Smooth muscle cell (in vitro differentiated cells): ENCODE results near the gene TECPR2. TPM values are rescaled to one million over a fixed set of nuclear protein-coding genes. Genes with fewer than 3 reads are reported as not detected.

Experiments
- DNase-seq: peaks from one replicate; lab custom pipeline; 2025; ENCODE audit not compliant: unreplicated experiment; lab: John Stamatoyannopoulos, UW
- H2AFZ ChIP-seq: fragments of 200-600 bp; sonication (generic); 2 replicates; pipeline ENCODE4 v1.6.0; 2016; ENCODE audit warnings: antibody characterized with exemption, low read depth, mild to moderate bottlenecking
- H3F3A ChIP-seq: fragments of 200-600 bp; sonication (generic); 2 replicates; pipeline ENCODE4 v1.6.0; 2017; ENCODE audit warnings: antibody characterized with exemption, low read depth
- H3K27ac ChIP-seq: fragments of 200-600 bp; sonication (generic); 2 replicates; pipeline ENCODE4 v1.5.1; 2016; ENCODE audit warnings: low read depth, mild to moderate bottlenecking
- H3K27me3 ChIP-seq: fragments of 200-600 bp; sonication (generic); 2 replicates; pipeline ENCODE4 v1.6.1; 2016; ENCODE audit warnings: low read depth, mild to moderate bottlenecking
- H3K36me3 ChIP-seq: fragments of 200-600 bp; sonication (generic); 2 replicates; pipeline ENCODE4 v1.5.1; 2016; ENCODE audit warnings: low read depth
- H3K4me1 ChIP-seq: fragments of 200-600 bp; sonication (generic); 2 replicates; pipeline ENCODE4 v1.5.1; 2016; ENCODE audit warnings: low read depth
- H3K4me2 ChIP-seq: fragments of 200-600 bp; sonication (generic); 2 replicates; pipeline ENCODE4 v1.6.0; 2016; ENCODE audit warnings: mild to moderate bottlenecking
- H3K4me3 ChIP-seq: fragments of 200-600 bp; sonication (generic); 2 replicates; pipeline ENCODE4 v1.5.1; 2016; ENCODE audit warnings: mild to moderate bottlenecking
- H3K79me2 ChIP-seq: fragments of 200-600 bp; sonication (generic); 2 replicates; pipeline ENCODE4 v1.6.0; 2016; ENCODE audit warnings: low read depth, mild to moderate bottlenecking
- H3K9ac ChIP-seq: fragments of 200-600 bp; sonication (generic); 2 replicates; pipeline ENCODE4 v1.6.0; 2016; ENCODE audit warnings: low read depth
- H3K9me3 ChIP-seq: fragments of 200-600 bp; sonication (generic); replicated peaks from 2 replicates; pipeline ENCODE4 v1.5.1; 2016; ENCODE audit warnings: low read depth
- H4K20me1 ChIP-seq: fragments of 200-600 bp; sonication (generic); 2 replicates; pipeline ENCODE4 v1.6.0; 2016; ENCODE audit warnings: low read depth
- CTCF ChIP-seq: fragments of 200-600 bp; sonication (generic); IDR thresholded peaks from 2 replicates; pipeline ENCODE4 v1.5.1; 2017; ENCODE audit warnings: borderline replicate concordance, mild to moderate bottlenecking, antibody characterized with exemption; ENCODE audit not compliant: insufficient read depth, poor library complexity, severe bottlenecking
- WGBS: methylation state at CpG from one replicate; pipeline ENCODE4 v1.1.7; 2016; ENCODE audit warnings: low lambda C conversion rate; 5-methylcytosine and 5-hydroxymethylcytosine counted together
- polyA plus RNA-seq: library from polyadenylated mRNA; unstranded; fragments of >200 nt; fragmentation: Nextera tagmentation; extraction: Ambion mirVana; gene quantifications from 2 replicates; pipeline ENCODE4 v1.2.1, GENCODE V29; 2016
- total RNA-seq: library from RNA; depleted of rRNA; stranded (reverse); fragments of >200 nt; gene quantifications from 2 replicates; pipeline ENCODE4 v1.2.3, GENCODE V29; 2014

TECPR2 gene
- total and polyA plus RNA-seq, 2 experiments from 2014 or later: 11.0 to 12.2 TPM

GRCh38 chr14:102427642-102428041 lies 64.9 kb downstream of the TECPR2 start:
- Histone ChIP-seq H3K27me3 (no peaks in the 10 kb centered on the region), H3K4me3 (no peak overlapping the region), H3K36me3 (peaks cover 4% of the 10 kb centered on the region), H3F3A (no peaks in the 10 kb centered on the region), H3K9ac (no peak overlapping the region), H3K9me3 (no peaks in the 10 kb centered on the region), H3K79me2 (no peaks in the 10 kb centered on the region), H3K4me1 (no peaks in the 10 kb centered on the region), H4K20me1 (no peaks in the 10 kb centered on the region), H3K27ac (no peak overlapping the region), H3K4me2 (no peak overlapping the region), H2AFZ (no peak overlapping the region)
- DNase-seq: no peak
- TF ChIP-seq CTCF: no peak
- 98% methylated on average over 12 of the region's 12 CpGs for WGBS

DNA sequence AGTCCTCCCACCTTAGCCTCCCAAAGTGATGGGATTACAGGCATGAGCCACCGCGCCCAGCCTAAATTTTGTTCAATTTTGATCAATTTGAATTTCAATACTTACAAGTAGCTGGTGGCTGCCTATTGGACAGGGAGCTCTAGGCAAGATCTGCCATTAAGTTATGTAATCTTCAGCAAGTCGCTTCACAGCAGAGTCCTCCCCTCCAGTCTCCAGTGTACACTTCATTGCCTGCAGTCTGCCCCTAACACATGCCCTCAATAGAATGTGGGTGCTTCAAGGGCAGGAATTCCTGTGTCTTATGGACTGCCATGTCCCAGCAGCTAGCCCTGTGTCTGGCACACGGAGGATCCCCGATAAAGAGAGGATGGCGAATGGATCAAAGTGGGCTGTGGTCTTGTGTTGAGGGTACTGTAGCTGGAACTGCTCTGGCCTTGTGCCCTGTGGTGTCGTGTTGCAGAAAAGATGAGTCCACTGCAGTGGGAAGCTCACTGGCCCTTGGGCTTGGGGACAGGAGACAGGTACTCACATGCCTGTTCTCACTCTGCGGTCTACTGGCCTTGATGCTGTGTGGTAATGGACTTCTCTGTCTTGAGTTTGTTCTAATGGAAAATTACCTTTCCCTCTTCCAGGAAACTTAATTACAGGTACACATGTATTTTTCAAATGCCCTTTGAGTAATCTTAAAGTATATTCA lies 67.6 kb downstream of the TECPR2 start:
- no peak for TF ChIP-seq CTCF

GRCh38 chr14:102431751-102432150 lies 69.0 kb downstream of the TECPR2 start:
- no peaks in the 10 kb centered on the region for H3K4me1 ChIP-seq
- no peaks in the 10 kb centered on the region for H3K79me2 ChIP-seq
- 97% methylated on average over 12 of the region's 12 CpGs for WGBS
- no peak for DNase-seq
- no peak overlapping the region for H3K27ac ChIP-seq
- no peak overlapping the region for H2AFZ ChIP-seq
- H3K27me3 ChIP-seq: no peaks in the 10 kb centered on the region
- TF ChIP-seq CTCF: no peak
- H3K4me3 ChIP-seq: no peak overlapping the region
- no peak overlapping the region for H3K9ac ChIP-seq
- H3K4me2 ChIP-seq: no peak overlapping the region
- H3F3A ChIP-seq: no peaks in the 10 kb centered on the region
- no peaks in the 10 kb centered on the region for H4K20me1 ChIP-seq
- no peaks in the 10 kb centered on the region for H3K9me3 ChIP-seq
- no peaks in the 10 kb centered on the region for H3K36me3 ChIP-seq

More for the DNA sequence above, 67.6 kb downstream of the TECPR2 start:
- Histone ChIP-seq H3K27ac (no peak overlapping the region), H3K9ac (no peak overlapping the region), H4K20me1 (no peaks in the 10 kb centered on the region), H3K9me3 (no peaks in the 10 kb centered on the region), H3K4me3 (no peak overlapping the region), H3F3A (no peaks in the 10 kb centered on the region), H3K36me3 (no peaks in the 10 kb centered on the region), H3K27me3 (no peaks in the 10 kb centered on the region), H2AFZ (no peak overlapping the region), H3K4me1 (no peaks in the 10 kb centered on the region), H3K79me2 (no peaks in the 10 kb centered on the region), H3K4me2 (no peak overlapping the region)
- no peak for DNase-seq
- WGBS: 94% methylated on average over 8 of the region's 8 CpGs

GRCh38 chr14:102434647-102435175 lies 72.0 kb downstream of the TECPR2 start:
- H3K79me2 ChIP-seq: no peaks in the 10 kb centered on the region
- no peak overlapping the region for H3K4me3 ChIP-seq
- WGBS: 94% methylated on average over 11 of the region's 11 CpGs
- H3K9me3 ChIP-seq: no peaks in the 10 kb centered on the region
- H3K27ac ChIP-seq: no peak overlapping the region
- H3F3A ChIP-seq: no peaks in the 10 kb centered on the region
- no peaks in the 10 kb centered on the region for H3K27me3 ChIP-seq
- no peak overlapping the region for H2AFZ ChIP-seq
- no peak overlapping the region for H3K9ac ChIP-seq
- H4K20me1 ChIP-seq: no peaks in the 10 kb centered on the region
- H3K4me2 ChIP-seq: no peak overlapping the region
- DNase-seq: no peak
- H3K36me3 ChIP-seq: no peaks in the 10 kb centered on the region
- no peak for TF ChIP-seq CTCF
- peaks cover 4% of the 10 kb centered on the region for H3K4me1 ChIP-seq
